ENCODE results near the gene TLE4.

GRCh38 chr9:79616013-79616412 lies 44.2 kb downstream of the TLE4 start:
- TF ChIP-seq CTCF (conservative IDR thresholded peaks at IDR 0.05; ENCODE audit: low read depth, low read length) (no peak), CEBPB (IDR thresholded peaks at IDR 0.05; ENCODE audit: low read depth, low read length) (no peak), POLR2A (IDR thresholded peaks at IDR 0.05; ENCODE audit: low read depth, low read length) (no peak), FOS (IDR thresholded peaks at IDR 0.05; ENCODE audit: low read depth, low read length) (no peak), MAZ (IDR thresholded peaks at IDR 0.05; ENCODE audit: borderline replicate concordance, low read depth, low read length) (no peak), RAD21 (IDR thresholded peaks at IDR 0.05; ENCODE audit: low read length) (no peak), RCOR1 (IDR thresholded peaks at IDR 0.05; ENCODE audit: insufficient replicate concordance, low read length) (no peak), RFX5 (IDR thresholded peaks at IDR 0.05; ENCODE audit: low read depth, low read length) (no peak), MXI1 (IDR thresholded peaks at IDR 0.05; ENCODE audit: borderline replicate concordance, low read depth, low read length) (no peak)

All from IMR-90 (cell line).